GM12878 (cell line): Measurements from ENCODE around the gene PRDM16. TPM values are rescaled to one million over a fixed set of nuclear protein-coding genes. Genes with fewer than 3 reads are reported as not detected.

ENCODE experiments used
- ATAC-seq: fragments of 200-7000 bp; cut with Tn5 transposase; 3 replicates; pipeline ENCODE4 v1.9.1; 2020; ENCODE audit warnings: mild to moderate bottlenecking, moderate library complexity
- BruUV-seq: library from RNA; stranded (reverse); fragments of 400-500 nt; replicated peaks from 2 replicates; lab custom pipeline; 2021; lab: Mats Ljungman, UMichigan
- CTCF ChIA-PET: fragments of 300-600 bp; sonication (Branson Sonifier 250); formaldehyde crosslinking; extraction: SDS; loops from one replicate; lab custom pipeline; 2021; ENCODE audit warnings: inconsistent platforms; lab: Yijun Ruan, JAX
- POLR2A ChIA-PET: fragments of 350-600 bp; formaldehyde crosslinking; extraction: SDS; loops from one replicate; lab custom pipeline; 2021; ENCODE audit warnings: inconsistent platforms; lab: Charles Lee
- RAD21 ChIA-PET: fragments of 300-600 bp; sonication (Branson Sonifier 250); formaldehyde crosslinking; loops from one replicate; lab custom pipeline; 2023; ENCODE audit warnings: antibody characterized with exemption; ENCODE audit not compliant: unreplicated experiment; lab: Charles Lee
- SMC1A ChIA-PET: fragments of 300-600 bp; sonication (Branson Sonifier 250); formaldehyde crosslinking; loops from one replicate; lab custom pipeline; 2023; ENCODE audit not compliant: unreplicated experiment, uncharacterized antibody; lab: Charles Lee
- DNase-seq: peaks from one replicate; pipeline ENCODE4 v3.0.0-alpha.2; 2011; ENCODE audit warnings: low read depth, low spot score
- FAIRE-seq: peaks from 3 replicates; lab custom pipeline; 2011; peaks lifted over from hg19 to GRCh38; lab: Jason Lieb, UNC
- H2AFZ ChIP-seq: 2 replicates; pipeline ENCODE4 v1.6.0; 2011; ENCODE audit warnings: low read depth, low read length, control low read depth; ENCODE audit not compliant: control insufficient read depth
- H3K27ac ChIP-seq: 2 replicates; pipeline ENCODE4 v1.5.1; 2011; ENCODE audit warnings: control low read depth; ENCODE audit not compliant: control insufficient read depth, insufficient read depth
- H3K27me3 ChIP-seq, 2 experiments: replicated peaks in 1 of 2; 2 replicates each; pipeline versions ENCODE4 v1.6.0 to v1.6.1; 2011; ENCODE audit warnings: low read length in 1 of 2; ENCODE audit not compliant: control insufficient read depth in 2 of 2, insufficient read depth in 2 of 2
- H3K36me3 ChIP-seq, 2 experiments: 2 replicates each; pipeline ENCODE4 v1.5.1; 2011; ENCODE audit warnings: low read length in 1 of 2; ENCODE audit not compliant: control insufficient read depth in 2 of 2, insufficient read depth in 2 of 2
- H3K4me1 ChIP-seq: 2 replicates; pipeline ENCODE4 v1.6.1; 2011; ENCODE audit warnings: mild to moderate bottlenecking, low read length, moderate library complexity, mixed read lengths; ENCODE audit not compliant: control insufficient read depth, insufficient read depth
- H3K4me2 ChIP-seq: 2 replicates; pipeline ENCODE4 v1.6.0; 2011; ENCODE audit warnings: control low read depth; ENCODE audit not compliant: control insufficient read depth, insufficient read depth
- H3K4me3 ChIP-seq: fragments of 200-600 bp; sonication (generic); 2 replicates; pipeline ENCODE4 v1.5.1; 2016
- H3K79me2 ChIP-seq: 2 replicates; pipeline ENCODE4 v1.6.0; 2011; ENCODE audit warnings: low read length; ENCODE audit not compliant: control insufficient read depth, insufficient read depth
- H3K9ac ChIP-seq: 2 replicates; pipeline ENCODE4 v1.8.0; 2011; ENCODE audit warnings: low read length, control low read depth, mixed read lengths; ENCODE audit not compliant: control insufficient read depth, insufficient read depth
- H3K9me3 ChIP-seq: replicated peaks from 3 replicates; pipeline ENCODE4 v1.5.1; 2011; ENCODE audit warnings: mild to moderate bottlenecking, low read length; ENCODE audit not compliant: control insufficient read depth, insufficient read depth
- H4K20me1 ChIP-seq: 2 replicates; pipeline ENCODE4 v1.6.0; 2011; ENCODE audit not compliant: control insufficient read depth, insufficient read depth
- IRF4 ChIP-seq: IDR thresholded peaks from 2 replicates; pipeline ENCODE4 v1.6.1; 2011; ENCODE audit warnings: low read depth, low read length
- RAD21 ChIP-seq: IDR thresholded peaks from 2 replicates; pipeline ENCODE4 v1.6.1; 2011; ENCODE audit warnings: mild to moderate bottlenecking, low read depth, low read length, moderate library complexity; ENCODE audit not compliant: insufficient read depth
- WGBS: methylation state at CpG from one replicate; pipeline ENCODE4 v1.1.6; 2016; ENCODE audit warnings: low lambda C conversion rate; ENCODE audit not compliant: insufficient replicate concordance, insufficient coverage; ENCODE audit errors: missing lambda C conversion rate; 5-methylcytosine and 5-hydroxymethylcytosine counted together
- in situ Hi-C: fragments of 300-500 bp; cut with MboI; formaldehyde crosslinking; loops from 9 replicates; pipeline ENCODE4 v1.14.3; 2018; ENCODE audit warnings: mixed read lengths
- intact Hi-C: fragments of 100-400 bp; cut with micrococcal nuclease; formaldehyde crosslinking; loops from one replicate; pipeline ENCODE4 v1.14.2; 2022; ENCODE audit not compliant: unreplicated experiment
- polyA plus RNA-seq, 11 experiments: library from polyadenylated mRNA; depleted of rRNA in 4 of 11; unstranded in 6 of 11; stranded (reverse) in 5 of 11; fragments of >200 nt; fragmentation: Nextera tagmentation in 4 of 11; fragmentation: Illumina TruSeq in 1 of 11; extraction: Ambion mirVana in 4 of 11; extraction: Trizol in 1 of 11; gene quantifications; 1 replicate in 1 of 11; 2 replicates in 10 of 11; pipeline versions ENCODE4 v1.2.1 to v1.2.3, GENCODE V29; 2011 to 2016; ENCODE audit warnings: inconsistent platforms in 2 of 11, missing spikeins in 2 of 11, low read depth in 1 of 11
- total RNA-seq, 4 experiments: library from RNA; depleted of rRNA in 3 of 4; stranded (reverse); fragments of >200 nt in 3 of 4; fragmentation: Illumina TruSeq in 1 of 4; extraction: Trizol in 1 of 4; gene quantifications; 2 replicates each; pipeline versions ENCODE4 v1.2.1 to v1.2.3, GENCODE V29; 2013 to 2021
- TF ChIP-seq, protein P1 (sequence below): fragments of 450-650 bp; formaldehyde crosslinking; IDR thresholded peaks from 2 replicates; pipeline ENCODE4 v1.4.0; 2020; ENCODE audit warnings: mild to moderate bottlenecking, moderate library complexity
- TF ChIP-seq, protein P2 (sequence below): IDR thresholded peaks from 2 replicates; pipeline ENCODE4 v1.6.1; 2012; ENCODE audit warnings: low read depth, low read length, improper control_type of control experiment

The PRDM16 gene
- total and polyA plus RNA-seq, 10 of the 15 experiments (the other 5 are each of a cell fraction or from before 2014, with no cell fraction given) = 0.03 TPM; not detected in 9

- CTCF ChIA-PET = no interaction called here
- in situ Hi-C loops (no loop called here), intact Hi-C loops (no loop called here)
- no peak overlapping the region for H3K27ac ChIP-seq
- no peak overlapping the region for H3K4me2 ChIP-seq
- RAD21 ChIA-PET = no interaction called here
- H3K27me3 ChIP-seq = no peaks in the 10 kb centered on the region
- no peaks in the 10 kb centered on the region; the same call in 2 of the 3 replicates for H3K9me3 ChIP-seq
- no peak overlapping the region for H3K4me3 ChIP-seq
- H2AFZ ChIP-seq = no peak overlapping the region
- no peak overlapping the region for H3K9ac ChIP-seq
- BruUV-seq = no TSS peak
- POLR2A ChIA-PET = no interaction called here
- SMC1A ChIA-PET = no interaction called here
- H3K4me1 ChIP-seq = no peaks in the 10 kb centered on the region
- no peaks in the 10 kb centered on the region for H4K20me1 ChIP-seq
- WGBS = 76% methylated on average over 28 of the region's 36 CpGs
- ATAC-seq = no peak
- TF ChIP-seq IRF4 = no peak
- TF ChIP-seq, protein P1, sequence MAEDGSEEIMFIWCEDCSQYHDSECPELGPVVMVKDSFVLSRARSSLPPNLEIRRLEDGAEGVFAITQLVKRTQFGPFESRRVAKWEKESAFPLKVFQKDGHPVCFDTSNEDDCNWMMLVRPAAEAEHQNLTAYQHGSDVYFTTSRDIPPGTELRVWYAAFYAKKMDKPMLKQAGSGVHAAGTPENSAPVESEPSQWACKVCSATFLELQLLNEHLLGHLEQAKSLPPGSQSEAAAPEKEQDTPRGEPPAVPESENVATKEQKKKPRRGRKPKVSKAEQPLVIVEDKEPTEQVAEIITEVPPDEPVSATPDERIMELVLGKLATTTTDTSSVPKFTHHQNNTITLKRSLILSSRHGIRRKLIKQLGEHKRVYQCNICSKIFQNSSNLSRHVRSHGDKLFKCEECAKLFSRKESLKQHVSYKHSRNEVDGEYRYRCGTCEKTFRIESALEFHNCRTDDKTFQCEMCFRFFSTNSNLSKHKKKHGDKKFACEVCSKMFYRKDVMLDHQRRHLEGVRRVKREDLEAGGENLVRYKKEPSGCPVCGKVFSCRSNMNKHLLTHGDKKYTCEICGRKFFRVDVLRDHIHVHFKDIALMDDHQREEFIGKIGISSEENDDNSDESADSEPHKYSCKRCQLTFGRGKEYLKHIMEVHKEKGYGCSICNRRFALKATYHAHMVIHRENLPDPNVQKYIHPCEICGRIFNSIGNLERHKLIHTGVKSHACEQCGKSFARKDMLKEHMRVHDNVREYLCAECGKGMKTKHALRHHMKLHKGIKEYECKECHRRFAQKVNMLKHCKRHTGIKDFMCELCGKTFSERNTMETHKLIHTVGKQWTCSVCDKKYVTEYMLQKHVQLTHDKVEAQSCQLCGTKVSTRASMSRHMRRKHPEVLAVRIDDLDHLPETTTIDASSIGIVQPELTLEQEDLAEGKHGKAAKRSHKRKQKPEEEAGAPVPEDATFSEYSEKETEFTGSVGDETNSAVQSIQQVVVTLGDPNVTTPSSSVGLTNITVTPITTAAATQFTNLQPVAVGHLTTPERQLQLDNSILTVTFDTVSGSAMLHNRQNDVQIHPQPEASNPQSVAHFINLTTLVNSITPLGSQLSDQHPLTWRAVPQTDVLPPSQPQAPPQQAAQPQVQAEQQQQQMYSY (CRISPR knock-in tag) = no peak
- TF ChIP-seq RAD21 = no peak
- TF ChIP-seq, protein P2, sequence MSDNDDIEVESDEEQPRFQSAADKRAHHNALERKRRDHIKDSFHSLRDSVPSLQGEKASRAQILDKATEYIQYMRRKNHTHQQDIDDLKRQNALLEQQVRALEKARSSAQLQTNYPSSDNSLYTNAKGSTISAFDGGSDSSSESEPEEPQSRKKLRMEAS = no peak
- no peak for DNase-seq
- no peak for FAIRE-seq
- no peaks in the 10 kb centered on the region for H3K36me3 ChIP-seq
- no peaks in the 10 kb centered on the region for H3K79me2 ChIP-seq
Measured at GRCh38 chr1:3111348-3112021, 42.5 kb downstream of the PRDM16 start.
